WTC11 (cell line): ENCODE data around the gene TMEM236. TPM values are rescaled to one million over a fixed set of nuclear protein-coding genes. Genes with fewer than 3 reads are reported as not detected.

Experiments used
- ATAC-seq: fragments of 200-7000 bp; cut with Tn5 transposase; 2 replicates; pipeline ENCODE4 v1.10.0; 2021; ENCODE audit warnings: mild to moderate bottlenecking, moderate library complexity
- CTCF ChIA-PET: fragments of 300-600 bp; sonication (Branson Sonifier 250); formaldehyde crosslinking; loops from one replicate; lab custom pipeline; 2021; ENCODE audit warnings: antibody characterized with exemption; lab: Charles Lee
- POLR2A ChIA-PET: fragments of 350-600 bp; sonication (Branson Sonifier 250); formaldehyde crosslinking; loops from one replicate; lab custom pipeline; 2021; ENCODE audit warnings: antibody characterized with exemption; lab: Charles Lee
- DNase-seq: peaks from one replicate; pipeline ENCODE4 v3.0.0; 2021; ENCODE audit warnings: low spot score
- H3K27ac Mint-ChIP-seq: 2 replicates; pipeline ENCODE4 v1.8.0; 2021; ENCODE audit warnings: mixed read lengths
- H3K27me3 Mint-ChIP-seq: 2 replicates; pipeline ENCODE4 v1.8.0; 2021; ENCODE audit warnings: low read depth, mild to moderate bottlenecking, moderate library complexity, mixed read lengths
- H3K36me3 Mint-ChIP-seq: 2 replicates; pipeline ENCODE4 v1.8.0; 2021; ENCODE audit warnings: mixed read lengths
- H3K4me1 Mint-ChIP-seq: 2 replicates; pipeline ENCODE4 v1.8.0; 2022; ENCODE audit warnings: mixed read lengths
- H3K4me3 Mint-ChIP-seq: 2 replicates; pipeline ENCODE4 v1.8.0; 2021; ENCODE audit warnings: mild to moderate bottlenecking, moderate library complexity, mixed read lengths
- H3K9me3 Mint-ChIP-seq: 2 replicates; pipeline ENCODE4 v1.8.0; 2021; ENCODE audit warnings: mixed read lengths
- ATF3 ChIP-seq: sonication (generic); formaldehyde crosslinking; conservative IDR thresholded peaks from 2 replicates; pipeline ENCODE4 v1.8.1; 2022; ENCODE audit warnings: mild to moderate bottlenecking, missing genetic modification reagents
- CDX4 ChIP-seq: fragments of 250-450 bp; sonication (Bioruptor Pico); IDR thresholded peaks from 2 replicates; pipeline ENCODE4 v1.9.0; 2021; ENCODE audit warnings: moderate library complexity, mild to moderate bottlenecking, inconsistent platforms, borderline replicate concordance
- CTCF ChIP-seq: fragments of 200-600 bp; IDR thresholded peaks from 2 replicates; pipeline ENCODE4 v1.8.0; 2022; ENCODE audit warnings: antibody characterized with exemption
- E2F1 ChIP-seq: sonication (generic); formaldehyde crosslinking; IDR thresholded peaks from 2 replicates; pipeline ENCODE4 v1.8.0; 2022; ENCODE audit warnings: mild to moderate bottlenecking, missing genetic modification reagents
- ELF4 ChIP-seq: sonication (generic); formaldehyde crosslinking; IDR thresholded peaks from 2 replicates; pipeline ENCODE4 v1.8.1; 2022; ENCODE audit warnings: low read depth, mild to moderate bottlenecking, moderate library complexity, missing genetic modification reagents
- EMX1 ChIP-seq: fragments of 250-450 bp; sonication (Bioruptor Pico); IDR thresholded peaks from 2 replicates; pipeline ENCODE4 v1.8.0; 2021; ENCODE audit warnings: mild to moderate bottlenecking
- ESRRA ChIP-seq: sonication (generic); formaldehyde crosslinking; IDR thresholded peaks from 2 replicates; pipeline ENCODE4 v1.8.1; 2022; ENCODE audit warnings: mild to moderate bottlenecking, missing genetic modification reagents, borderline replicate concordance
- FOXP1 ChIP-seq: sonication (generic); formaldehyde crosslinking; IDR thresholded peaks from 2 replicates; pipeline ENCODE4 v1.8.0; 2022; ENCODE audit warnings: missing genetic modification reagents, mild to moderate bottlenecking, moderate library complexity, borderline replicate concordance
- IRF2 ChIP-seq: sonication (generic); formaldehyde crosslinking; IDR thresholded peaks from 2 replicates; pipeline ENCODE4 v1.8.0; 2022; ENCODE audit warnings: low read depth, missing genetic modification reagents, borderline replicate concordance
- NR2C2 ChIP-seq: sonication (generic); formaldehyde crosslinking; IDR thresholded peaks from 2 replicates; pipeline ENCODE4 v1.8.0; 2022; ENCODE audit warnings: mild to moderate bottlenecking, missing genetic modification reagents
- SP1 ChIP-seq: sonication (generic); formaldehyde crosslinking; conservative IDR thresholded peaks from 2 replicates; pipeline ENCODE4 v1.8.1; 2022; ENCODE audit warnings: missing genetic modification reagents
- TEAD1 ChIP-seq: sonication (generic); formaldehyde crosslinking; IDR thresholded peaks from 2 replicates; pipeline ENCODE4 v1.8.0; 2022; ENCODE audit warnings: mild to moderate bottlenecking, missing genetic modification reagents
- TEAD4 ChIP-seq: sonication (generic); formaldehyde crosslinking; IDR thresholded peaks from 2 replicates; pipeline ENCODE4 v1.8.0; 2022; ENCODE audit warnings: mild to moderate bottlenecking, missing genetic modification reagents
- USF1 ChIP-seq: sonication (generic); formaldehyde crosslinking; IDR thresholded peaks from 2 replicates; pipeline ENCODE4 v1.8.0; 2022; ENCODE audit warnings: mild to moderate bottlenecking, missing genetic modification reagents
- ZBTB43 ChIP-seq: sonication (generic); formaldehyde crosslinking; IDR thresholded peaks from 2 replicates; pipeline ENCODE4 v1.8.1; 2023; ENCODE audit warnings: mild to moderate bottlenecking, missing genetic modification reagents
- ZNF425 ChIP-seq: fragments of 250-450 bp; sonication (Bioruptor Pico); conservative IDR thresholded peaks from 2 replicates; pipeline ENCODE4 v1.9.0; 2021; ENCODE audit warnings: mild to moderate bottlenecking
- total RNA-seq: library from RNA; stranded (reverse); gene quantifications from 3 replicates; pipeline ENCODE4 v1.2.3, GENCODE V29; 2021

TMEM236 gene
- total RNA-seq, 1 experiment from 2014 or later = 0.04 TPM

GRCh38 chr10:17779784-17780183 lies 27.8 kb downstream of the TMEM236 start:
- H3K27ac Mint-ChIP-seq = no peak overlapping the region
- ChIA-PET CTCF (interaction anchor here (1.6 kb wide), 1 partner anchor 22 kb away, joined by 5 read pairs; no protein-coding TSS in a partner anchor), POLR2A (no interaction called here)
- no peaks in the 10 kb centered on the region; the same call in 1 of the 2 replicates for H3K27me3 Mint-ChIP-seq
- no peaks in the 10 kb centered on the region for H3K36me3 Mint-ChIP-seq
- TF ChIP-seq ATF3 (CRISPR knock-in tag) = no peak
- TF ChIP-seq ELF4 (CRISPR knock-in tag) = no peak
- TF ChIP-seq EMX1 (CRISPR knock-in tag) = no peak
- TF ChIP-seq ZBTB43 (CRISPR knock-in tag) = no peak
- no peak for TF ChIP-seq FOXP1
- TF ChIP-seq USF1 (CRISPR knock-in tag) = no peak
- TF ChIP-seq TEAD4 (CRISPR knock-in tag) = no peak
- TF ChIP-seq E2F1 (CRISPR knock-in tag) = no peak
- no peak overlapping the region for H3K4me3 Mint-ChIP-seq
- peaks cover 4% of the 10 kb centered on the region; the same call in 1 of the 2 replicates for H3K9me3 Mint-ChIP-seq
- DNase-seq = no peak
- ATAC-seq = no peak
- no peaks in the 10 kb centered on the region for H3K4me1 Mint-ChIP-seq

GRCh38 chr10:17780727-17781126 lies 28.7 kb downstream of the TMEM236 start:
- no peak overlapping the region for H3K4me3 Mint-ChIP-seq
- TF ChIP-seq TEAD4 (CRISPR knock-in tag) = no peak
- TF ChIP-seq ATF3 (CRISPR knock-in tag) = no peak
- ATAC-seq (no peak), DNase-seq (no peak)
- H3K9me3 Mint-ChIP-seq = peaks cover 4% of the 10 kb centered on the region; the same call in 1 of the 2 replicates
- no peaks in the 10 kb centered on the region for H3K4me1 Mint-ChIP-seq
- H3K27ac Mint-ChIP-seq = no peak overlapping the region
- H3K27me3 Mint-ChIP-seq = no peaks in the 10 kb centered on the region; the same call in 1 of the 2 replicates
- CTCF ChIA-PET = no interaction called here
- H3K36me3 Mint-ChIP-seq = no peaks in the 10 kb centered on the region
- POLR2A ChIA-PET = no interaction called here

- ChIA-PET POLR2A (interaction anchor here (0.7 kb wide), 1 partner anchor 58 kb away, joined by 4 read pairs; no protein-coding TSS in a partner anchor), CTCF (interaction anchor here (0.6 to 1.2 kb wide), 8 partner anchors 9 to 422 kb away, joined by 3 read pairs; no protein-coding TSS in a partner anchor)
- Mint-ChIP-seq H3K4me3 (no peak overlapping the region), H3K9me3 (peaks cover 4% of the 10 kb centered on the region; the same call in 1 of the 2 replicates), H3K36me3 (no peaks in the 10 kb centered on the region), H3K27ac (no peak overlapping the region), H3K4me1 (no peaks in the 10 kb centered on the region), H3K27me3 (no peaks in the 10 kb centered on the region; the same call in 1 of the 2 replicates)
- ATAC-seq = peak; percentile 90
- no peak for TF ChIP-seq ZBTB43 (CRISPR knock-in tag)
- TF ChIP-seq IRF2 (CRISPR knock-in tag) = no peak
- no peak for TF ChIP-seq NR2C2 (CRISPR knock-in tag)
- TF ChIP-seq ESRRA = no peak
- no peak for TF ChIP-seq FOXP1
- TF ChIP-seq EMX1 (CRISPR knock-in tag) = no peak
- no peak for TF ChIP-seq ZNF425
- TF ChIP-seq CTCF = no peak
- no peak for TF ChIP-seq SP1 (CRISPR knock-in tag)
- TF ChIP-seq TEAD1 (CRISPR knock-in tag) = no peak
- TF ChIP-seq CDX4 (CRISPR knock-in tag) = no peak
- DNase-seq = no peak
Measured at GRCh38 chr10:17781856-17782255, 29.9 kb downstream of the TMEM236 start.
